Measurements from ENCODE around the gene PGS1. TPM values are rescaled to one million over a fixed set of nuclear protein-coding genes. Genes with fewer than 3 reads are reported as not detected.

The PGS1 gene
- total RNA-seq, 1 donor from 2014 or later: 40.6 TPM

- TF ChIP-seq CTCF (conservative IDR thresholded peaks at IDR 0.05; ENCODE audit: low read depth, low read length): no peak
- no peak for DNase-seq (ENCODE audit: low read depth)
- no peak overlapping the region for H3K4me3 ChIP-seq (ENCODE audit: low read depth, low read length)
Observed at GRCh38 chr17:78343187-78343542, 35.3 kb upstream of the PGS1 start.

- TF ChIP-seq CTCF (conservative IDR thresholded peaks at IDR 0.05; ENCODE audit: low read depth, low read length): no peak
- no peak overlapping the region for H3K4me3 ChIP-seq (ENCODE audit: low read depth, low read length)
- no peak for DNase-seq (ENCODE audit: low read depth)
Observed at GRCh38 chr17:78343543-78344201, 34.8 kb upstream of the PGS1 start.

- no peak overlapping the region for H3K4me3 ChIP-seq (ENCODE audit: low read depth, low read length)
- no peak for TF ChIP-seq CTCF (conservative IDR thresholded peaks at IDR 0.05; ENCODE audit: low read depth, low read length)
- DNase-seq (ENCODE audit: low read depth): no peak
Observed at GRCh38 chr17:78344666-78345065, 33.8 kb upstream of the PGS1 start.

GRCh38 chr17:78345172-78345571, 33.3 kb upstream of the PGS1 start:
- DNase-seq (ENCODE audit: low read depth): no peak
- no peak overlapping the region for H3K4me3 ChIP-seq (ENCODE audit: low read depth, low read length)
- TF ChIP-seq CTCF (conservative IDR thresholded peaks at IDR 0.05; ENCODE audit: low read depth, low read length): no peak

GRCh38 chr17:78345791-78346494, 32.5 kb upstream of the PGS1 start:
- no peak for DNase-seq (ENCODE audit: low read depth)
- H3K4me3 ChIP-seq (ENCODE audit: low read depth, low read length): no peak overlapping the region
- no peak for TF ChIP-seq CTCF (conservative IDR thresholded peaks at IDR 0.05; ENCODE audit: low read depth, low read length)

GRCh38 chr17:78346605-78347250, 31.7 kb upstream of the PGS1 start:
- H3K4me3 ChIP-seq (ENCODE audit: low read depth, low read length): no peak overlapping the region
- DNase-seq (ENCODE audit: low read depth): no peak
- no peak for TF ChIP-seq CTCF (conservative IDR thresholded peaks at IDR 0.05; ENCODE audit: low read depth, low read length)

Data from epithelial cell of proximal tubule (primary cell).